ENCODE results near the gene CADPS2. TPM values are rescaled to one million over a fixed set of nuclear protein-coding genes. Genes with fewer than 3 reads are reported as not detected.

The CADPS2 gene
- polyA plus RNA-seq, 2 donors: 1.6 to 3.3 TPM

GRCh38 chr7:122595885-122596284 is 290.4 kb downstream of the CADPS2 start:
- 94 to 96% methylated on average over 1 of the region's 1 CpG for WGBS, 2 donors
- Histone ChIP-seq H3K4me1 (ENCODE audit: control insufficient read depth in 2 of 2, insufficient read depth in 2 of 2, low read length in 1 of 2) (no peaks in the 10 kb centered on the region), H3K27ac (ENCODE audit: low read depth in 2 of 2, low read length in 1 of 2) (no peak overlapping the region), H3K9me3 (ENCODE audit: control insufficient read depth in 2 of 2, insufficient read depth in 1 of 2, low read depth in 1 of 2, low read length in 1 of 2) (no peaks in the 10 kb centered on the region), H3K36me3 (ENCODE audit: control insufficient read depth in 2 of 2, insufficient read depth in 2 of 2, low read length in 1 of 2) (no peaks in the 10 kb centered on the region), H3K4me3 (ENCODE audit: low read depth in 1 of 2, low read length in 2 of 2) (no peak overlapping the region), H3K27me3 (ENCODE audit: control insufficient read depth in 1 of 2, insufficient read depth in 2 of 2, low read length in 2 of 2) (no peaks in the 10 kb centered on the region)

- H3K36me3 ChIP-seq (ENCODE audit: control insufficient read depth in 2 of 2, insufficient read depth in 2 of 2, low read length in 1 of 2): no peaks in the 10 kb centered on the region
- 92 to 96% methylated on average over 1 of the region's 1 CpG for WGBS, 2 donors
These were observed 297.6 kb downstream of the CADPS2 start for GRCh38 chr7:122588621-122589020.

GRCh38 chr7:122584676-122585251 is 301.5 kb downstream of the CADPS2 start:
- H3K4me3 ChIP-seq (ENCODE audit: low read depth in 1 of 2, low read length in 2 of 2): no peak overlapping the region
- H3K27me3 ChIP-seq (ENCODE audit: control insufficient read depth in 1 of 2, insufficient read depth in 2 of 2, low read length in 2 of 2): no peaks in the 10 kb centered on the region
- no peaks in the 10 kb centered on the region for H3K4me1 ChIP-seq (ENCODE audit: control insufficient read depth in 2 of 2, insufficient read depth in 2 of 2, low read length in 1 of 2)
- H3K36me3 ChIP-seq (ENCODE audit: control insufficient read depth in 2 of 2, insufficient read depth in 2 of 2, low read length in 1 of 2): no peaks in the 10 kb centered on the region
- no peak overlapping the region for H3K27ac ChIP-seq (ENCODE audit: low read depth in 2 of 2, low read length in 1 of 2)
- 75 to 80% methylated on average over 3 of the region's 3 CpGs for WGBS, 2 donors
- H3K9me3 ChIP-seq (ENCODE audit: control insufficient read depth in 2 of 2, insufficient read depth in 1 of 2, low read depth in 1 of 2, low read length in 1 of 2): no peaks in the 10 kb centered on the region

More at GRCh38 chr7:122588621-122589020, 297.6 kb downstream of the CADPS2 start:
- H3K9me3 ChIP-seq (ENCODE audit: control insufficient read depth in 2 of 2, insufficient read depth in 1 of 2, low read depth in 1 of 2, low read length in 1 of 2): no peaks in the 10 kb centered on the region
- H3K4me3 ChIP-seq (ENCODE audit: low read depth in 1 of 2, low read length in 2 of 2): no peak overlapping the region
- H3K27ac ChIP-seq (ENCODE audit: low read depth in 2 of 2, low read length in 1 of 2): no peak overlapping the region
- H3K27me3 ChIP-seq (ENCODE audit: control insufficient read depth in 1 of 2, insufficient read depth in 2 of 2, low read length in 2 of 2): no peaks in the 10 kb centered on the region
- H3K4me1 ChIP-seq (ENCODE audit: control insufficient read depth in 2 of 2, insufficient read depth in 2 of 2, low read length in 1 of 2): no peaks in the 10 kb centered on the region

DNA sequence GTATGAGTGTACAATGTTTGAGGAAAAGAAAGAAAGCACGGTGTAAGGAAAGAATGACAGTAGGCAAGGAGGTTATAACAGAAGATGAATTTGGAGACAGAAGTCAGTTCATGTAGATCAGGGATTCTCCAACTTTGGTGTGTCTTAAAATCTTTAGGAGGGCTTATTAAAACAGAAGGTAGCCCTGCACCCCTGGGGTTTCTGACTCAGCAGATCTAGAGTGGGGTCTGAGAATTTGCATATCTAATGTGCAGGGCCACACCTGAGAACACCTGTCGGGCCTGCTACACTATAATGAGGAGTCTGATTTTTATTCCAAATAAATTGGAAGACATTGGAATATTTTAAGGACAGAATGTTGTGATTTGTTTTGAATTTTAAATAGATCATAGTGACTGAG is 307.9 kb downstream of the CADPS2 start:
- Histone ChIP-seq H3K9me3 (ENCODE audit: control insufficient read depth in 2 of 2, insufficient read depth in 1 of 2, low read depth in 1 of 2, low read length in 1 of 2) (no peaks in the 10 kb centered on the region), H3K4me1 (ENCODE audit: control insufficient read depth in 2 of 2, insufficient read depth in 2 of 2, low read length in 1 of 2) (no peaks in the 10 kb centered on the region), H3K27ac (ENCODE audit: low read depth in 2 of 2, low read length in 1 of 2) (no peak overlapping the region), H3K36me3 (ENCODE audit: control insufficient read depth in 2 of 2, insufficient read depth in 2 of 2, low read length in 1 of 2) (no peaks in the 10 kb centered on the region), H3K27me3 (ENCODE audit: control insufficient read depth in 1 of 2, insufficient read depth in 2 of 2, low read length in 2 of 2) (no peaks in the 10 kb centered on the region), H3K4me3 (ENCODE audit: low read depth in 1 of 2, low read length in 2 of 2) (no peak overlapping the region)
- 89 to 95% methylated on average over 2 of the region's 2 CpGs for WGBS, 2 donors

DNA sequence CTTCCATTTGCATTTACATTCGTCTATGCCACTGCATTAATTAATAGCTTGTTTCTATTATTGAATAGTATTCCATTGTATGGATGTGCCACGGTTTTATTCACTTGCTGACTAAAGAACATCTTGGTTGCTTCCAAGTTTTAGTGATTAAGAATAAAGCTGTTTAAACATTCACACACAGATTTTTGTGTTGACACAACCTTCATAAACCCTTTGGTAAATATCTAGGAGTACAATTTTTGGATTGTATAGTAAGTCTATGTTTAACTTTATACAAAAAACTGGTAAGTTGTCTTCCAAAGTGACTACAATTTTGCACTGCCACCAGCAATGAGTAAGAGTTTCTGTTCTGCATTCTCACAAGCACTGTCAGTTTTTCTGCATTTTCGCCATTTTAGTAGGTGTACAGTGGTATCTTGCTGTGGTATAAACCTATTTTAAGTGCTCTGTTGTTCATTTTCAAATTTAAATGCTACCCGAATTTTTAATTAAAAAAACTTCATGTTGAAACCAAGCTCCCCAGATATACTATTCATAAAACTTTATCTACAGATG is 308.7 kb downstream of the CADPS2 start:
- WGBS, 2 donors: 62 to 70% methylated on average over 4 of the region's 4 CpGs
- no peaks in the 10 kb centered on the region for H3K9me3 ChIP-seq (ENCODE audit: control insufficient read depth in 2 of 2, insufficient read depth in 1 of 2, low read depth in 1 of 2, low read length in 1 of 2)
- no peaks in the 10 kb centered on the region for H3K36me3 ChIP-seq (ENCODE audit: control insufficient read depth in 2 of 2, insufficient read depth in 2 of 2, low read length in 1 of 2)
- H3K4me1 ChIP-seq (ENCODE audit: control insufficient read depth in 2 of 2, insufficient read depth in 2 of 2, low read length in 1 of 2): no peaks in the 10 kb centered on the region
- no peaks in the 10 kb centered on the region for H3K27me3 ChIP-seq (ENCODE audit: control insufficient read depth in 1 of 2, insufficient read depth in 2 of 2, low read length in 2 of 2)
- no peak overlapping the region for H3K4me3 ChIP-seq (ENCODE audit: low read depth in 1 of 2, low read length in 2 of 2)
- H3K27ac ChIP-seq (ENCODE audit: low read depth in 2 of 2, low read length in 1 of 2): no peak overlapping the region

DNA sequence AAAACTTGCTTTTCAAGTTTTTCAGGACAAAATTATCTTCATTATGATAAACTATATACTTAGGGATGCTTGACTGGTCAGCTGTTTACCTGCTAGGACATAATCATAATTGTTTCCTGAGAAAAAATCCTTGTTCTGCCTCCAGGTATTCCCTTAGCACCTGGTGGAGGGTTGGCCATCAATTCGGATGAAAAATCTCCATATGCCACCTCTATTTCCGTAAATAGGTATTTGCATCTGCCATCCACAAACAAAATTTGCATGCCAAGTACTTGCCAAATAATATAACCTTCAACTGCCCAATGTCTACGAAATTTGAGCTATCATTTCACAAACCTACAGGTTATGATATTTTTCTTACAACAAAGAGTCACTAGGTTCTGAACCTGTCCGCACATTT is 313.6 kb downstream of the CADPS2 start:
- Histone ChIP-seq H3K4me1 (ENCODE audit: control insufficient read depth in 2 of 2, insufficient read depth in 2 of 2, low read length in 1 of 2) (no peaks in the 10 kb centered on the region), H3K9me3 (ENCODE audit: control insufficient read depth in 2 of 2, insufficient read depth in 1 of 2, low read depth in 1 of 2, low read length in 1 of 2) (no peaks in the 10 kb centered on the region), H3K27me3 (ENCODE audit: control insufficient read depth in 1 of 2, insufficient read depth in 2 of 2, low read length in 2 of 2) (no peaks in the 10 kb centered on the region), H3K4me3 (ENCODE audit: low read depth in 1 of 2, low read length in 2 of 2) (no peak overlapping the region), H3K27ac (ENCODE audit: low read depth in 2 of 2, low read length in 1 of 2) (no peak overlapping the region), H3K36me3 (ENCODE audit: control insufficient read depth in 2 of 2, insufficient read depth in 2 of 2, low read length in 1 of 2) (no peaks in the 10 kb centered on the region)
- WGBS, 2 donors: 85 to 86% methylated on average over 4 of the region's 4 CpGs

DNA sequence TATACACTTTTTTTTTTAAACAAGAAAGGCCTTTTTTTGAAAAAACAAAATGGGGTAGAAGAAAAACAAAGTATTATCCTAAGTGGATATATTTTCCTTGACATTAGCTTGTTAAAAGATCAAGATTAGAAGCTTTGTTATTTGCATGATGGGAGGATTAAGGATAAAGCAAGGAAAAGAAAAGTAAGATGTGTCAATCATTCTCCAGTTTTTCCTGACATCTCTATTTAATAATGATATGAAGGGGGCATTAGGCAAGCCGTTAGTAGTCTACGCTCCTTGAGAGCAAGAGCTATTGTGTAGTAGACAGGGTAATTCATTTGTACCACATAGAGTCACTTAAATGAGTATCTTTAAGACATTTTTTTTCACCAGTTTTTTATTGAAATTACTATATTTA is 324.9 kb downstream of the CADPS2 start:
- H3K27ac ChIP-seq (ENCODE audit: low read depth in 2 of 2, low read length in 1 of 2): no peak overlapping the region
- H3K9me3 ChIP-seq (ENCODE audit: control insufficient read depth in 2 of 2, insufficient read depth in 1 of 2, low read depth in 1 of 2, low read length in 1 of 2): no peaks in the 10 kb centered on the region
- H3K36me3 ChIP-seq (ENCODE audit: control insufficient read depth in 2 of 2, insufficient read depth in 2 of 2, low read length in 1 of 2): no peaks in the 10 kb centered on the region
- 91 to 95% methylated on average over 2 of the region's 2 CpGs for WGBS, 2 donors
- no peak overlapping the region for H3K4me3 ChIP-seq (ENCODE audit: low read depth in 1 of 2, low read length in 2 of 2)
- H3K27me3 ChIP-seq (ENCODE audit: control insufficient read depth in 1 of 2, insufficient read depth in 2 of 2, low read length in 2 of 2): no peaks in the 10 kb centered on the region
- H3K4me1 ChIP-seq (ENCODE audit: control insufficient read depth in 2 of 2, insufficient read depth in 2 of 2, low read length in 1 of 2): no peaks in the 10 kb centered on the region

GRCh38 chr7:122556873-122557542 is 329.3 kb downstream of the CADPS2 start:
- Histone ChIP-seq H3K4me1 (ENCODE audit: control insufficient read depth in 2 of 2, insufficient read depth in 2 of 2, low read length in 1 of 2) (no peaks in the 10 kb centered on the region), H3K27ac (ENCODE audit: low read depth in 2 of 2, low read length in 1 of 2) (no peak overlapping the region), H3K4me3 (ENCODE audit: low read depth in 1 of 2, low read length in 2 of 2) (no peak overlapping the region), H3K27me3 (ENCODE audit: control insufficient read depth in 1 of 2, insufficient read depth in 2 of 2, low read length in 2 of 2) (no peaks in the 10 kb centered on the region), H3K36me3 (ENCODE audit: control insufficient read depth in 2 of 2, insufficient read depth in 2 of 2, low read length in 1 of 2) (no peaks in the 10 kb centered on the region), H3K9me3 (ENCODE audit: control insufficient read depth in 2 of 2, insufficient read depth in 1 of 2, low read depth in 1 of 2, low read length in 1 of 2) (no peaks in the 10 kb centered on the region)
- WGBS, 2 donors: 55 to 60% methylated on average over 7 of the region's 7 CpGs

GRCh38 chr7:122556219-122556618 is 330.0 kb downstream of the CADPS2 start:
- Histone ChIP-seq H3K27ac (ENCODE audit: low read depth in 2 of 2, low read length in 1 of 2) (no peak overlapping the region), H3K27me3 (ENCODE audit: control insufficient read depth in 1 of 2, insufficient read depth in 2 of 2, low read length in 2 of 2) (no peaks in the 10 kb centered on the region), H3K36me3 (ENCODE audit: control insufficient read depth in 2 of 2, insufficient read depth in 2 of 2, low read length in 1 of 2) (no peaks in the 10 kb centered on the region), H3K4me1 (ENCODE audit: control insufficient read depth in 2 of 2, insufficient read depth in 2 of 2, low read length in 1 of 2) (no peaks in the 10 kb centered on the region), H3K9me3 (ENCODE audit: control insufficient read depth in 2 of 2, insufficient read depth in 1 of 2, low read depth in 1 of 2, low read length in 1 of 2) (no peaks in the 10 kb centered on the region), H3K4me3 (ENCODE audit: low read depth in 1 of 2, low read length in 2 of 2) (no peak overlapping the region)

DNA sequence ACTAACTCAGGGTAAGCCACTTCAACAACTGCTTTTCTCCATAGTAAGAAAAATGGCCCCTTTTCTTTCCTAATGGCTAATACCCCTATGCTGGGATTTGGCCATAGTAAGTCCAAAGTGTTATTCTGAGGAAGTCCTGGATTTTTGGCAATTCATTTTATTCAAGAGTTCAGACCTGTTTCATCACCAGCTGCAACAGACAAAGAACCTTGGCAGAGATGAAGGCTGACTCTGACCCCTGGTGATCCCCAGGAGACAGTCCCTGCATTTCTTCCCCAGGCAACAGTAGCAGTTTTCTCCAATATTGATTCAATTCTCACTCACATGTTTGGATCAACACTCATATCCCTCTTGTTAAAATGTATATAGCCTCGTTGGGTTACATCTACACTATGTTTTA is 332.5 kb downstream of the CADPS2 start:
- no peak overlapping the region for H3K4me3 ChIP-seq (ENCODE audit: low read depth in 1 of 2, low read length in 2 of 2)
- H3K4me1 ChIP-seq (ENCODE audit: control insufficient read depth in 2 of 2, insufficient read depth in 2 of 2, low read length in 1 of 2): no peaks in the 10 kb centered on the region
- no peaks in the 10 kb centered on the region for H3K36me3 ChIP-seq (ENCODE audit: control insufficient read depth in 2 of 2, insufficient read depth in 2 of 2, low read length in 1 of 2)
- H3K9me3 ChIP-seq (ENCODE audit: control insufficient read depth in 2 of 2, insufficient read depth in 1 of 2, low read depth in 1 of 2, low read length in 1 of 2): no peaks in the 10 kb centered on the region
- H3K27ac ChIP-seq (ENCODE audit: low read depth in 2 of 2, low read length in 1 of 2): no peak overlapping the region
- 69 to 74% methylated on average over 1 of the region's 1 CpG for WGBS, 2 donors
- H3K27me3 ChIP-seq (ENCODE audit: control insufficient read depth in 1 of 2, insufficient read depth in 2 of 2, low read length in 2 of 2): no peaks in the 10 kb centered on the region

Measured in esophagus (tissue), 2 donors.